Measurements from ENCODE around the gene WDR35.

DNA sequence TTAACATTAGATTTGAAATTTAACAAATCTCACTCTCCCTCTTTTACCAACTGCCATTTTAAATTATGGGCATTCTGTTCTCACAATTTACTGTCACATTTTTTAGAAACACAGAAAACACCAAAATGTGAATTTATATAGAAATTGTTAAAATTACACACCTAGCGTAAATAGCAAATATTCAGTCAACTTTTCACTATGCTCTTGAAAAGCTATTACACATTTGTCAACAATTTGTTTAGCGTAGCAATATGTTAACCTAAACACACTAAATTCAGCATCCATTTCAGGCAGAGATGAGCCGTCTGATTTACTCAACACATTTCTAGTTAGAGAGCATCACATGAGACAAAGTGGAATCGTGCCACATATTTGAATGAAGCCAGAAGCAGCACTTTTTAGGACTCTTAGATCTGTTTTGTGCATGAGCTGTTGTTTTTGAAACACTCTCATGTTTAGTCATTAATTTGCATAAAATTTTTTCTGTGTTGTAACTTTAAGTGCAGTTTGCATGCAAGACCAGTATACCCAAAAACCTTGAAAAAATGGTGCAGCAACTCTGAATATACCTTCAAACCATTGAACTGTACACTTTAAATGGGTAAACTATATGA, 96.3 kb downstream of the WDR35 start:
- TF ChIP-seq POLR2A (IDR thresholded peaks at IDR 0.05) (no peak), EP300 (IDR thresholded peaks at IDR 0.05) (no peak), POLR2AphosphoS5 (IDR thresholded peaks at IDR 0.05) (no peak)
- TF ChIP-seq, protein P1, sequence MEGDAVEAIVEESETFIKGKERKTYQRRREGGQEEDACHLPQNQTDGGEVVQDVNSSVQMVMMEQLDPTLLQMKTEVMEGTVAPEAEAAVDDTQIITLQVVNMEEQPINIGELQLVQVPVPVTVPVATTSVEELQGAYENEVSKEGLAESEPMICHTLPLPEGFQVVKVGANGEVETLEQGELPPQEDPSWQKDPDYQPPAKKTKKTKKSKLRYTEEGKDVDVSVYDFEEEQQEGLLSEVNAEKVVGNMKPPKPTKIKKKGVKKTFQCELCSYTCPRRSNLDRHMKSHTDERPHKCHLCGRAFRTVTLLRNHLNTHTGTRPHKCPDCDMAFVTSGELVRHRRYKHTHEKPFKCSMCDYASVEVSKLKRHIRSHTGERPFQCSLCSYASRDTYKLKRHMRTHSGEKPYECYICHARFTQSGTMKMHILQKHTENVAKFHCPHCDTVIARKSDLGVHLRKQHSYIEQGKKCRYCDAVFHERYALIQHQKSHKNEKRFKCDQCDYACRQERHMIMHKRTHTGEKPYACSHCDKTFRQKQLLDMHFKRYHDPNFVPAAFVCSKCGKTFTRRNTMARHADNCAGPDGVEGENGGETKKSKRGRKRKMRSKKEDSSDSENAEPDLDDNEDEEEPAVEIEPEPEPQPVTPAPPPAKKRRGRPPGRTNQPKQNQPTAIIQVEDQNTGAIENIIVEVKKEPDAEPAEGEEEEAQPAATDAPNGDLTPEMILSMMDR (IDR thresholded peaks at IDR 0.05) = no peak

Measured in suprapubic skin (tissue), 4 donors.